ENCODE data around the gene DENR.

Gene DENR

DNA sequence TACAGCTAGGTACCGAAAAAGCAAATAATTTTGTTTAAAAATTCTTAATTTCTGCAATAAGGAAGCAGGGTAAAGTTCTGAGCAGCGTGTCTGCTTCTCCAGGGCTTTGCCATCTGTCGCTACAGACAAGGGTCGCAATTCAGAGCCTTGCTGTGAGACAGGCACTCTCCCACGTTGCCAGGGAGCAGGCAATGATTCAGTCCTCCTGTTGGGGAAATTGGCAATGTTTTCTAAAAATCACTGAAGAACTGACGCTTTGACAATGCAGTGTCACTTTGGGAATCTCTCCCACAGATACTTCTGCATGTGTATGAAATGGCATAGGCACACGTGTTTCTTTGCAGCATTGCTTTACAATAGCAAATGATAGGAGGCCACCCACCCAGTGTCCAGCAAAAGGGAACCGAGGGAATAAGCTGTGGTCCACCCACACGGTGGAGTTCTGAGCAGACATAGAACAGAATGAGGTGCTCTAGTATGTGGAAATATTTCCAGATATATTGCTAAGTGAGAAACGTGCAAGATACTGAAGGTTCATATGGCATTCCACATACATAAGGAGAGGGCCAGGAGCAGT is 66.7 kb downstream of the DENR start:
- no peak for DNase-seq (ENCODE audit: low read depth, low spot score)

DNA sequence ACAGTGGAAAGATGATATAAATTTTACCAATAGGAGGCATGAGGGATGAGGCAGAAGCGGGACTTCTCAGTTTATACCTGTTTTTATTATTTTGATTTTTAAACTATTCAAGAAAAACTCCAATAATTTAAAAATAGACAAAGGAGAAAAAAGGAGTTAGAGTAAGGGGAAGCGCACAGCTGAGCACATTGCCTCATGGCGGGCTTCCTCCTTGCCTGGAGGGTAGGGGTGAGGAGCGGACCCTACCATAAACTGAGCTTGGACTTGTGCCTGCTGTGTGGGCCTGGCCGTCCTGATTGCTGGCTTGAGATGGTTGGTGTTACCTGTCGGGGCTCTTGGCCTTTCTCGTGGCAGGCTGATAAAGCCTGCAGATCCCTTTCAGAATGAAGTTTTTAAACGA is 67.5 kb downstream of the DENR start:
- no peak for DNase-seq (ENCODE audit: low read depth, low spot score)

Data from smooth muscle cell of the brain vasculature (primary cell).